HG02759 (cell line): ENCODE results near the gene HIBADH.
A peak's percentile ranks its signal among the peaks of the same experiment; 100 is the strongest.
"Not testable (repeated sequence)": the region's sequence is repeated elsewhere in the genome, so short reads cannot be mapped to it uniquely, and the experiment has no call there.

Experiments used
- ATAC-seq: cut with Tn5 transposase; IDR thresholded peaks from one replicate; pipeline ENCODE4 v1.9.1; 2021; ENCODE audit warnings: mild to moderate bottlenecking, moderate library complexity; ENCODE audit not compliant: unreplicated experiment

The HIBADH gene

GRCh38 chr7:27680610-27681009 is 17.9 kb upstream of the HIBADH start:
- ATAC-seq, result no peak

DNA sequence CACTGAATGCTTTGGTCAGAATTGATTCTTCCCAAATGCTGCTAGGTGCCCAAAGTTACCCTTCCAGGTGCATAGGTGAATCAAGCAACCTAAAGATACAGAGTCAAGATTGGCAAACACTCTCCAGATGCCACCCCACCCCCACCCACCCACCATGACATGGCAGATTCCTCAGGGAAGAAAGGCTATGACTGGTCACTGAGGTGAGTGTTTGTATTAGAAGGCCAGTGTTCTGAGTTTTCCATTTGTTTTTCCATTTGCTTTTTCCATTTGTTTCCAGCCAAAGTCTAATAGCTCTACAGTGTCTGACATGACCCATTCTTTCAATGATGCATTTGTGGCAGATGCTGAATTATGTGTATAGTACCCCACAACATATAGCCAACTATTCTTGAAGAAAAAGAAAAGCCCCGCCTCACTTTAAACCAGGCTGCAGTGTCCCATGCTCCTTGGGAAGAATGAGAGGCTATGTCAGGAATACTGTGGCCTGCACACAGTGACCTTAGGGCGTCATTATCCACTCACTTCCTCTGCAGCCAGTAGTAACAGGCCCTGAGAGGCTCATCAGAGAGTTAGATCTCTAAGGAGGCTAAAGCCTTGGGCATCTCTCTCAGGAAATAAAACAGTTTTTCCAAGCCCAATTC is 16.1 kb upstream of the HIBADH start:
- no peak for ATAC-seq

GRCh38 chr7:27677912-27678612 is 15.4 kb upstream of the HIBADH start:
- ATAC-seq, result no peak

- not testable (repeated sequence) for ATAC-seq
Observed at GRCh38 chr7:27674126-27674525, 11.4 kb upstream of the HIBADH start.

GRCh38 chr7:27671675-27672074 is 9.0 kb upstream of the HIBADH start:
- no peak for ATAC-seq

GRCh38 chr7:27670676-27671075 is 8.0 kb upstream of the HIBADH start:
- ATAC-seq, result no peak

DNA sequence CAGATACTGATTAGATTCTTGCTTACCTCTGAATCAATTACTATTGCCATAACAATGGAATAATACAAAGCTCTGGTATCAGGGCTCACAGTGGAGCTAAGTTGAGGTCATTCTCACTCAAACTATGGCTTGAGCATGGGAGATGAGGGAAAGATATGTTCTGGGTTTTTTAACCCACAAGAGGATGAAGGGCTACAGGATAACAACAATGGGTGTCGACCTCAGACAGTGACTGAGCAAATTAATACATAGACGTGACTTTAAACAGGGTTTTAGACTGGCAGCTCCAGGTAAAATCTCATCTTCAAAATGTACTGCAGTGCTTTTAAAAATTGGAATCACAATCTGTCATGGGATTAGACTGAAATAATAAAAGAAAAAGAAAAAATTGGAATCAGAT is 7.5 kb upstream of the HIBADH start:
- no peak for ATAC-seq

DNA sequence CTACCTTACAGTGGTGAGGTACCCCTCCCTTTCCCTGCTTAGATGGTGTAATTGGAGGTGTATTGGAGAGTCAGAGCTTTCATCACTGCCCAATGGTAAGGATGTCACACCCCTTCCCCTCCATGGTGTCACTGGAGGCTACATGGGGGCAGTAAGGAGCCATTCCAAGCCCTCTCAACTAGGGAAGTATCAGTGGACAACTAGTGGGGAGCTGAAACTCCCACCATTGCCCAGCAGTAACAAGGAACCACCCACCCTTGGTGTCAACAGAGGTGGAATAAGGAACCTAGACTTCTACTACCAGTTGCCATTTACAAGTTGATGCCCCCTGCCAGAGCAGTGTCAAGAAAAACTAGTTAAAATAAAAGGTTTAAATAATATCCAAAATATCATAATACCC is 2.8 kb upstream of the HIBADH start:
- ATAC-seq, result no peak

GRCh38 chr7:27663989-27664331 is 1.3 kb upstream of the HIBADH start:
- no peak for ATAC-seq

GRCh38 chr7:27661811-27662489 is 733 bp downstream of the HIBADH start:
- peak; percentile 6 for ATAC-seq

GRCh38 chr7:27656724-27657123 is 6.0 kb downstream of the HIBADH start:
- no peak for ATAC-seq

- ATAC-seq, result no peak
Observed at GRCh38 chr7:27655184-27655583, 7.5 kb downstream of the HIBADH start.

- ATAC-seq, result no peak
Observed at GRCh38 chr7:27652518-27652917, 10.2 kb downstream of the HIBADH start.

DNA sequence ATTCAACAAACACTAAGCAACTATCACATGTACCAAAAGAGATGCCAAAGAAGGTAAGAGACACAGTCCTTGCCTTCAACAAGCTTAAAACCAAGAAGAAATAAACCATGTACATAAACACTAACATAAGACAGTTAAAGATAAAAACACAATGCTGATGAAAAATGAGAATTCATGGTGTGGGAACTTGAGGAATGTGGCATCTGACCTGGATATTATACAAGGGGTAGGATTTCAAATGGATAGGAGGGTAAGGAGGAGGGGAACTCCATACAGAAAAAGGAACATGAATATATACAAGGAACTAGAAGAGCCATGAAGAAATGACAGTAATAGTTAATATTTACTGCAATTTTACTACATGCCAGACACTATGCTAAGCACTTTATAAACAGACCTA is 11.0 kb downstream of the HIBADH start:
- ATAC-seq, result no peak

DNA sequence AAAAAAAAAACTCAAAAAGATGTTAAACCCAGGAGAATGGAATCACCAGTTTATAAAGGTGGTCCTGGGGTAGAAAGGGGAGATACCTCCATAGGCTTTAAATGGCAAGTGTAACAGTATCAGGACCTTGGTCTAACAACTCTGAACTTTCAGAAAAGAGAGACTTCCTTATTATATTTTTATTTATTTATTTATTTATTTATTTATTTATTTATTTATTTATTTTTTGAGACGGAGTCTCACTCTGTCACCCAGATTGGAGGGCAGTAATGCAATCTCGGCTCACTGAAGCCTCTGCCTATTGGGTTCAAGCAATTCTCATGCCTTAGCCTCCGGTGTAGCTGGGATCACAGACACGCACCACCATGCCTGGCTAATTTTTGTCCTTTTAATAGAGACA is 12.4 kb downstream of the HIBADH start:
- ATAC-seq, result no peak

DNA sequence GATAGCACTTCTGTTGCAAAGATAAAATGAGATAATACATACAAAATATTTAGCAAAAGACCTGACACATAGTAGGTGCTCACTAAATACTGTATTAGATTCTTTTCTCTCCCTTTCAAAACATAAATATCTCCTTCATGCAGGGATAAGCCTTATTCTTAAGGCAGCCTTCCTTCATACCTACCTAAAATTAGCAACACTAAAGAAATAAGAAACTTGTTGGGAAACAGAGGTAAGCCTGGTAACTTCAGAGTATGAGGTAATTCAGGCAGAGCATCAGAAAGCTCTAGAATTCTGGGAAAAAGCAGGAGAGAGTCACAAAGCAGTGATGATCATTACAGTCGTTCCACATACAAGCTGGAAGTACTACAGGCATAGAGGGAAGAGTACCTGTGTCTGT is 15.2 kb downstream of the HIBADH start:
- ATAC-seq, result no peak

DNA sequence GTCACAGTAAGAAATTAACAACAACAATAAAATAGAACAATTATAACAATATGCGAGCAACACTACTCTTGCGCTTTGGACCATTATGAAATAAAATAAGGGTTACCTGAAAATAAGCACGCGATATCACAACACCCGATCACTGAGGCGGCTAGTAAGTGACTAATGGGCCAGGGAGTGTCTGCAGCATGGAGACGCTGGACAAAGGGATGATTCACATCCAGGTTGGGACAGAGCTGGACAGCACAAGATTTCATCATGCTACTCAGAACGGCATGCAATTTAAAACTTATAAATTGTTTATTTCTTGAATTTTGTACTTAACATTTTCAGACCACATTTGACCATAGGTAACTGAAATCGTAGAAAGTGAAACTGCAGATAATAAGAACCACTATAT is 15.6 kb downstream of the HIBADH start:
- ATAC-seq, result no peak

- ATAC-seq, result no peak
Observed at GRCh38 chr7:27642271-27642670, 20.4 kb downstream of the HIBADH start.

GRCh38 chr7:27641581-27642230 is 21.0 kb downstream of the HIBADH start:
- no peak for ATAC-seq

DNA sequence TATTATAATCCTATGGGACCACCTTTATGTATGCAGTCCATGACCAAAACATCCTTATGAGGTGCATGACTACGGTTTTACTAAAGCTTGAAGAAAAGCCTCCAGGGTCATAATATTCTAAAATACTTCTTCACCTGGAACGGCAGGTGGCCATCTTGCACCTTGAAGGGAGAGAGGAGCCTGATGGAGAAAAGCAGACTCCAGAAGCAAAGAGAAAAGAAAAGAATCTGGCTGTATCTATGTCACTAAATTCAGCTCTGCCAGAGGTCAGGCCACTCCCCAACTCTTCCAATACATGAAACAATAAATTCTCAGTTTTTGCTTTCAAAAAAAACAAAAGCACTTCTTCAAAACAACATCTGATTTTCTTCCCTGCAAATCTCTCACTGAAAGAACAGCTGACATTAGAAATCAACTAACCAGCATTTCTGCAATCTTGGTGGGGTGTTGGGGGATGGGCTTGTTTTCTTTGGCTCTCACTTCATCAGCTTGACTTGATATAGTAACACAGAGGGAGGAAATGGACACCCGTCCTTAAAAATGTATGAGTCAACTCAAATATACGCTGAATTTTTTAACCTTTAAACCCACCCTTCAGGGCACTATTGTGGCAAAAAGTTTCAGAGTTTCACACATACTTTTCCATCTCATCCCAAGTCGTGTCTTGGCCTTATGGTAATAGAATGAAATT is 21.7 kb downstream of the HIBADH start:
- ATAC-seq, result no peak

DNA sequence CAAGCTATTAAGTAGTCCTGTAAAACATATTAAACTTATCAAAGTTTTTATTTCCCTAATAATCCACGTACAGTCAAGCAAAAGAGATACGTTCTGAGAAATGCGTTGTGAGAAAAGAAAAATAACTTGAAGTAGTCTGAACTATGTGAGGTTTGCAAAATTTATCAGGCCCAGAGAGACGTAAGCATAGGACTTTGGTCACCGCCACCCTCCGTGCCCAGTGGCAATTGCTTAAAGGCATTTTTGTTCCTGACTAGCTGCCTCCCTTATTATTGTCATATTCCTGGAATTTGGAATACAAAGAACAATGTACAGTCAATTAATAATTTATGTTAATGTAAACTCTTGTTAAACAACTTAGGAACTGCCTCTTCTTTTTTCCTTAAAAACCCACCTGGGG is 22.8 kb downstream of the HIBADH start:
- no peak for ATAC-seq
